Sigmoid colon (tissue), 4 donors: ENCODE measurements around the gene PAM16.

Experiments
- EP300 ChIP-seq, 4 donors: sonication (generic); formaldehyde crosslinking; IDR thresholded peaks; one replicate each; pipeline ENCODE4 v1.6.1; 2017; ENCODE audit warnings: antibody characterized with exemption in 4 of 4
- POLR2A ChIP-seq, 2 donors: fragments of 450-650 bp; IDR thresholded peaks; one replicate each; pipeline ENCODE4 v1.6.1; 2016; ENCODE audit warnings: antibody characterized with exemption in 2 of 2, mild to moderate bottlenecking in 2 of 2, moderate library complexity in 2 of 2
- TF ChIP-seq, protein P1 (sequence below), 4 experiments: fragments of 450-650 bp in 3 of 4; fragments of 200-600 bp in 1 of 4; IDR thresholded peaks; one replicate each; pipeline ENCODE4 v1.5.1; 2016 to 2019; ENCODE audit warnings: antibody characterized with exemption in 4 of 4, mild to moderate bottlenecking in 3 of 4, moderate library complexity in 2 of 4

DNA sequence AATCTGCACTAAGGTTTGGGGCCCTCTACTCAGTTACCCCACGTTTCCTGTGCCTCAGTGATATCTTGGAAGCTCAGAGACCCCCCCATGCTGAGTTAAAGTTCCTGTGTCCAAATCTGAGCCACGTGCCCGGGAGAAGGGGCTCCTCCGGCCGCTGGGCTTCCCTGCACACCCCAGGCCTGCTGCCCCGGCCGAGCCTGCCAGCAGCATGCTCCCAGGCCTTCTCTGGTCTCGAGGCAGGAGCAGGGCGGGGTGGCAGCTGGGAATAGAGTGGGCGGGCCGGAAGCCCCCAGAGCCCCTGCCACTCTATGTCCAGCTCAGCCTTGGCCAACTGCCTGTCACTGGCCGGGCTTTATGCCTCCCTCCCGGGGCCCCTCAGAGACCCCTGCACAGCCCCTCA is 14.9 kb upstream of the PAM16 start:
- TF ChIP-seq, protein P1, sequence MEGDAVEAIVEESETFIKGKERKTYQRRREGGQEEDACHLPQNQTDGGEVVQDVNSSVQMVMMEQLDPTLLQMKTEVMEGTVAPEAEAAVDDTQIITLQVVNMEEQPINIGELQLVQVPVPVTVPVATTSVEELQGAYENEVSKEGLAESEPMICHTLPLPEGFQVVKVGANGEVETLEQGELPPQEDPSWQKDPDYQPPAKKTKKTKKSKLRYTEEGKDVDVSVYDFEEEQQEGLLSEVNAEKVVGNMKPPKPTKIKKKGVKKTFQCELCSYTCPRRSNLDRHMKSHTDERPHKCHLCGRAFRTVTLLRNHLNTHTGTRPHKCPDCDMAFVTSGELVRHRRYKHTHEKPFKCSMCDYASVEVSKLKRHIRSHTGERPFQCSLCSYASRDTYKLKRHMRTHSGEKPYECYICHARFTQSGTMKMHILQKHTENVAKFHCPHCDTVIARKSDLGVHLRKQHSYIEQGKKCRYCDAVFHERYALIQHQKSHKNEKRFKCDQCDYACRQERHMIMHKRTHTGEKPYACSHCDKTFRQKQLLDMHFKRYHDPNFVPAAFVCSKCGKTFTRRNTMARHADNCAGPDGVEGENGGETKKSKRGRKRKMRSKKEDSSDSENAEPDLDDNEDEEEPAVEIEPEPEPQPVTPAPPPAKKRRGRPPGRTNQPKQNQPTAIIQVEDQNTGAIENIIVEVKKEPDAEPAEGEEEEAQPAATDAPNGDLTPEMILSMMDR (IDR thresholded peaks at IDR 0.05), result no peak
- TF ChIP-seq POLR2A (IDR thresholded peaks at IDR 0.05), result no peak
- no peak for TF ChIP-seq EP300 (IDR thresholded peaks at IDR 0.05)
